HG02642 (cell line): ENCODE results near the gene MPZL3.

Experiments
- ATAC-seq: cut with Tn5 transposase; IDR thresholded peaks from one replicate; pipeline ENCODE4 v1.9.1; 2021; ENCODE audit warnings: mild to moderate bottlenecking; ENCODE audit not compliant: unreplicated experiment, poor library complexity

The MPZL3 gene

GRCh38 chr11:118233850-118234249 lies 18.3 kb downstream of the MPZL3 start:
- ATAC-seq, result no peak

DNA sequence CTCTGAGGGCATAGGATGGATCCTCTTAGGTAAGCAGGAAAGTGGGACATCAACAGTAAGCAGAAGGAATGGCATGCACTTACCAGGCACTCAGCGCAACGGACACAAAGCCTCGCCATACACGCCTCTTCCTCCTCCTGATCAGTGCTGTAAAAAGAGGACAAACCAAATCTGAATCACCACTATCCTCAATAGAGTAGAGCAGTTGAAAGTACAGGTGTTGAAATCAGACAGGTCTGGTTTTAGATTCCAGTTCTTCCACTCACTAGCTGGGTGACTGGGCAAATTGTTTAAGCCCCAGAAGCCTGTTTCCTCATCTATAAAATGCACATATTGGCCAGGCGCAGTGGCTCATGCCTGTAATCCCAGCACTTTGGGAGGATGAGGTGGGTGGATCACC lies 18.8 kb downstream of the MPZL3 start:
- no peak for ATAC-seq

GRCh38 chr11:118232659-118233058 lies 19.5 kb downstream of the MPZL3 start:
- no peak for ATAC-seq

GRCh38 chr11:118231461-118231860 lies 20.7 kb downstream of the MPZL3 start:
- ATAC-seq, result no peak

GRCh38 chr11:118230088-118230487 lies 22.1 kb downstream of the MPZL3 start:
- ATAC-seq, result no peak

DNA sequence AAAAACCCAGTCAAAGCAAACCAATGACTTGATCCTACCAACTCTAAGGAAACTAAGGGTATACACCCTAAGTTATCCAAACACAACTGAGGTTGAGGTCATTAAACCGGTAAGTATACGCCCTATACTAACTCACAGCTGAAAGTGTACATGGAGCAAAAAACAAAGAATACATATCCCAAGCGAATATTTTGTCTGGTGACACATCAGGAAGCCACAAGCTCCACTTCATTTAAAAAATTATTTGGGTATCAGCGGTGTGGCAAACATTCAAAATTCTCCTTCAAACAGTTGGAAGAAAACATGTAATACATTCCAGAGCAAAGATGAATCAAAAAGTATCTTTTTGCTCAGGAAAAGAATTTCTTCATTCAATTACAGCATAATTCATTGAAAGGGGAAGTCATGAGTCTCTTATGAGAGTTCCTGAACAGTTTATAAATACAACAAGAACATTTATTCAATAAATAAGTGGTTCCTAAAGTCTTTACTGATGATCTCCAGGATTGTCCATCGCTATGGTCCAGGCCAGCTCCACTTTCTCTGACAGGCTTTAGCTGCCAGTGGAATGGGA lies 22.8 kb downstream of the MPZL3 start:
- no peak for ATAC-seq

GRCh38 chr11:118227865-118228785 lies 24.0 kb downstream of the MPZL3 start:
- peak; percentile 60 for ATAC-seq

DNA sequence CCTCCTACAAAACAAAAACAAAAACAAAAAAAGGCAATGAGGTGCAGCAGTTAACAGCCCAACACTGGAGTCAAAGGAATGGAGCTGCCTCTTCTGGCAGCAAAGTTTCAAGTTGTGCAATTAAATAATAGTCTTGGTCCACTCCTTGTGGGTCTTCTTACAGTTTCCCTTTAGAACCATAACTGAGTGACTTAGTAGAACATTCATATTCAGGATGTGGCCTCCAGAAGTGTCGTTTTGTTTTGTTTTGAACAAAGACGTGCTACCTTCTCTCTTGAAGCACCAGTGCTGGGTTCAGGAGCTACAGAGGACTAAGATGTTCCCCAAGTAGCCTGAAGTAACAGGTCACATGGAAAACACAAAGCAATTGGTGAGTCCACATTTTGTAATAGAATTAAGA lies 25.4 kb downstream of the MPZL3 start:
- ATAC-seq, result no peak

GRCh38 chr11:118226296-118226695 lies 25.9 kb downstream of the MPZL3 start:
- ATAC-seq, result no peak

GRCh38 chr11:118224511-118225188 lies 27.5 kb downstream of the MPZL3 start, which contains the start of gene JAML:
Gene JAML (minus strand): TSS chr11:118225011. CDS start chr11:118214866, 10,145 bp downstream.
- peak; percentile 48 for ATAC-seq

- ATAC-seq, result no peak
These were observed 28.2 kb downstream of the MPZL3 start for GRCh38 chr11:118223992-118224391.

GRCh38 chr11:118223570-118223969 lies 28.6 kb downstream of the MPZL3 start:
- no peak for ATAC-seq

- ATAC-seq, result no peak
These were observed 29.7 kb downstream of the MPZL3 start for GRCh38 chr11:118222437-118222836.

DNA sequence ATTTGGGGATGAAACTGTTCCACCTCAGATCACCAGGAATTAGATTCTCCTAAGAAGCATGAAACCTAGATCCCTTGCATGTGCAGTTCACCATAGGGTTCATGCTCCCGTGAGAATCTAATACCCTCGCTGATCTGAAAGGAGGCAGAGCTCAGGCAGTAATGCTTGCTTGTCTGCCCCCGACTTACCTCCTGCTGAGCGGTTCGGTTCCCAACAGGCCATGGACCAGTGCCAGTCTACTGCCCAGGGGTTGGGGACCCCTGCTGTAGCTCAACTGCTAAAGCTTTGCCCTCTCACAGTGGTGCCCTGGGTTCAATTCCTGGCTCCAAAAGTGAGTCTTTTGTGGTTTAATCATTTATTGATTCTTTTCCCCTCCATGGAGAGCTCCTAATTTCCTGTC lies 30.7 kb downstream of the MPZL3 start:
- no peak for ATAC-seq

DNA sequence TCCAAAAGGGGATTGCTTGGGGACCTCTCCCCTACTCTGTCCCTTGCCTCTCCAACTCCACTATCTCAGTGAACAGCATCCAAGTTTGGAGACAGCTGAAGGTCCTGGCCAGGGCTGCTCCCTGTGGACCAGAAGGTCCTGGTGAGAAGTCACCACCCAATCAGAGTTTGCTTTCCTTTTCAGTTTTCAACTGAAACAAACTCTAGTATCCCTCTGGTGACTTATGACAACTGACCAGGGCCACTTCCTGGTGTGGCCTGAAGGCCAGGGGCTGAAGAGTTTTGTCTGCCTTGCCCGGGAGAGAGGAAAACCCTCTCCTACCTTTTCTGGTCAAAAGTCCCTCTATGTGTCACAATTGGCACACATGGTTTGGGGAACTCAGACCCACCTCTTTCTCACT lies 32.4 kb downstream of the MPZL3 start:
- ATAC-seq, result no peak

DNA sequence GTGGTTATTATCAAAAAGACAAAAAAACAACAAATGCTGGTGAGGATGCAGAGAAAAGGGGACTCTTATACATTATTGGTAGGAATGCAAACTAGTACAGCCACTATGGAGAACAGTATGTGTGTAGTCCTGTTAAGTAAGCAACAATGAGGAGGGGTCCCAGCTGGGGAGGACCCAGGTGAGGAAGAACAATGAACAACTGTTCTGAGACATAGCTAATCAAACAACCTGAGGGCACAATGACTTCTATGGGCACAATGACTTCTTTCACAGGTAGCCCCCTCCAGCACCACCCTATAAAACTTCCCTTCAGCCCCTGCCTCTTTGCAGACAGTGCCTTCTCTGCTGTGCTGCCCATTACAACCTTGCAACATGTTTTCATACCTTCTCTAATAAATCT lies 32.9 kb downstream of the MPZL3 start:
- no peak for ATAC-seq

GRCh38 chr11:118217575-118217974 lies 34.6 kb downstream of the MPZL3 start:
- no peak for ATAC-seq

DNA sequence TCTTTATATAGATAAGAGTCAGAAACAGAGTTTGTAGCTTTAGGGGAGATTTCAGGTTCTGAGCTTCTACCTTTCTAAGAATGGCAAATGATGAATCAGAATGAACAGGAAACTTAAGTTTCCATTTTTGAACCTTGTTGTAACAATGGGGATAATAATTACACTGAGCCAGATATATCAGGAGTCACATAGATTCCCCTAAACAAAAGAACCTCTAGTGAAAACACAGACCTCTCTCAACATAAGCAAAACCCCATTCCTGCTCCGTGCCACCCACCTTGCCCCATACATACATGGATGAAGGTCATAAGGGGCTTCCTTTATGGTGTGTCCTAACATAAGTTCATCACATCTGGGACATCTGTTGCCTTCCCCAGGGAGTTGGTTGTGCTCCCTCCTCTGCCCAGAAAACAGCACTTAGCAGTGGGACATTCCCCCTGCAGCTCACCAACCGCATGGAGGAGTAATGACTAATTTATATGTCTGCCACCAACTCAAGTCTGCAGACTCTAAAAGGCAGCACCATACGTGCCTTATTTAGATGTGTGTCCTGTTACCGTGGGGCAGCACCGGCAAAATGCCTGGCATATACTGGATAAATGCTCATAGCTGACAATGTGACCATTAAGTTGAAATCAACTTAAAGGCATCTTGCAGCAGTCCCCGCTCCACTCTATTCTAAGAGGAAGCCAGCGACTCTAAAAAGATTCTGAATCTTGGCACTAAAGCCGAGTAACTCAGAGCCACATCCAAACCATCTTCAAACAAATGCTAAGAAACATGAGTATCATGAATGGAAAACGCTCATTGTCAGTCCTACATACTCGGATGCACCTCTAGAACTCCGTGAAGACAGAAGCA lies 35.3 kb downstream of the MPZL3 start:
- ATAC-seq, result peak; percentile 42

- no peak for ATAC-seq
These were observed 36.4 kb downstream of the MPZL3 start for GRCh38 chr11:118215765-118216164.

- ATAC-seq, result no peak
These were observed 36.9 kb downstream of the MPZL3 start for GRCh38 chr11:118215262-118215661.
